ENCODE measurements around the gene CELF2.

DNA sequence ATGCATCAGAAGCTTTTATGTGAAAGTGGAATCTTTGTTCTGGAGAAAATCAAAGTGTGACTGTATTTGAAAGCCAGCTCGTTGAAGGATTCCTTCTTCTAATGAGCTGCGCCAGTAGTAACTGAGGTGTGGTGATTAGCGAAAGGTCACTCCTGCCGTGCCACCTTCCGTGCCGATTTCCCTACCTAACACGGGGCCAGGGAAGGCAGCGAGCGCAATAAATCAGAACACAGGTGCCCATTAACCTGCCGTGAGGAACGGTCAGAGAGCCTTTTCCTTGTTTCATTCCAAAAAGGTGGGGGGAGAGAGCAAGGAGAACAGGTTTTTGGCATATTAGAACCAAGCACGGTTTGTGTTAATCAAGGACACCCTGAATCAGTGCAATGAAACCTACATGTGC lies 258.0 kb downstream of the CELF2 start:
- TF ChIP-seq, protein P1, sequence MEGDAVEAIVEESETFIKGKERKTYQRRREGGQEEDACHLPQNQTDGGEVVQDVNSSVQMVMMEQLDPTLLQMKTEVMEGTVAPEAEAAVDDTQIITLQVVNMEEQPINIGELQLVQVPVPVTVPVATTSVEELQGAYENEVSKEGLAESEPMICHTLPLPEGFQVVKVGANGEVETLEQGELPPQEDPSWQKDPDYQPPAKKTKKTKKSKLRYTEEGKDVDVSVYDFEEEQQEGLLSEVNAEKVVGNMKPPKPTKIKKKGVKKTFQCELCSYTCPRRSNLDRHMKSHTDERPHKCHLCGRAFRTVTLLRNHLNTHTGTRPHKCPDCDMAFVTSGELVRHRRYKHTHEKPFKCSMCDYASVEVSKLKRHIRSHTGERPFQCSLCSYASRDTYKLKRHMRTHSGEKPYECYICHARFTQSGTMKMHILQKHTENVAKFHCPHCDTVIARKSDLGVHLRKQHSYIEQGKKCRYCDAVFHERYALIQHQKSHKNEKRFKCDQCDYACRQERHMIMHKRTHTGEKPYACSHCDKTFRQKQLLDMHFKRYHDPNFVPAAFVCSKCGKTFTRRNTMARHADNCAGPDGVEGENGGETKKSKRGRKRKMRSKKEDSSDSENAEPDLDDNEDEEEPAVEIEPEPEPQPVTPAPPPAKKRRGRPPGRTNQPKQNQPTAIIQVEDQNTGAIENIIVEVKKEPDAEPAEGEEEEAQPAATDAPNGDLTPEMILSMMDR (IDR thresholded peaks at IDR 0.05), result no peak
- TF ChIP-seq EZH2phosphoT487 (IDR thresholded peaks at IDR 0.05) (no peak), EZH2 (IDR thresholded peaks at IDR 0.05) (no peak)
